Measurements from ENCODE around the gene ACTL8.

Gene ACTL8

DNA sequence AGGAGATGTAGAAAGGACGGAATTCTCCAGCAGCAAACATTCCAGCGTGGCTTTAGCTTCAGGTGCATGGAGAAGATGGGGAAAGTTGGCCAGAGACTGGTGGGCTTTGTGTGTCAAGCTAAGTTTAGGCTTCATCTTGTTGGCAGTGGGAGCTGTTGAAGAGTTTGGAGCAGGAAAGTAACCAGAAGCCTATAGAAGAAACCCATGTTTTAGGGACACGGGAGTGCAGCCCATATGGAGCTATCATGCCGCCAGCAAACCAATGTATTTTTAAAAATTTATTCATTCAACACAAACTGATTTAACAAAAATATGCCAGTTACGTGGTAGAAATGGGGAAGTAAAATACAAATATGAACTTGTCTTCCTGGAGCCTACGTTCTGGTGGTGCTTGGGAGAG, 53.7 kb downstream of the ACTL8 start:
- no peak for DNase-seq (ENCODE audit: low read depth)
- H3K4me3 ChIP-seq (ENCODE audit: low read depth, low read length) = no peak overlapping the region
- TF ChIP-seq POLR2A (IDR thresholded peaks at IDR 0.05; ENCODE audit: extremely low read depth, insufficient read length) = no peak
- TF ChIP-seq, protein P1, sequence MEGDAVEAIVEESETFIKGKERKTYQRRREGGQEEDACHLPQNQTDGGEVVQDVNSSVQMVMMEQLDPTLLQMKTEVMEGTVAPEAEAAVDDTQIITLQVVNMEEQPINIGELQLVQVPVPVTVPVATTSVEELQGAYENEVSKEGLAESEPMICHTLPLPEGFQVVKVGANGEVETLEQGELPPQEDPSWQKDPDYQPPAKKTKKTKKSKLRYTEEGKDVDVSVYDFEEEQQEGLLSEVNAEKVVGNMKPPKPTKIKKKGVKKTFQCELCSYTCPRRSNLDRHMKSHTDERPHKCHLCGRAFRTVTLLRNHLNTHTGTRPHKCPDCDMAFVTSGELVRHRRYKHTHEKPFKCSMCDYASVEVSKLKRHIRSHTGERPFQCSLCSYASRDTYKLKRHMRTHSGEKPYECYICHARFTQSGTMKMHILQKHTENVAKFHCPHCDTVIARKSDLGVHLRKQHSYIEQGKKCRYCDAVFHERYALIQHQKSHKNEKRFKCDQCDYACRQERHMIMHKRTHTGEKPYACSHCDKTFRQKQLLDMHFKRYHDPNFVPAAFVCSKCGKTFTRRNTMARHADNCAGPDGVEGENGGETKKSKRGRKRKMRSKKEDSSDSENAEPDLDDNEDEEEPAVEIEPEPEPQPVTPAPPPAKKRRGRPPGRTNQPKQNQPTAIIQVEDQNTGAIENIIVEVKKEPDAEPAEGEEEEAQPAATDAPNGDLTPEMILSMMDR (IDR thresholded peaks at IDR 0.05; ENCODE audit: low read depth, low read length) = no peak
- TF ChIP-seq, protein P2, sequence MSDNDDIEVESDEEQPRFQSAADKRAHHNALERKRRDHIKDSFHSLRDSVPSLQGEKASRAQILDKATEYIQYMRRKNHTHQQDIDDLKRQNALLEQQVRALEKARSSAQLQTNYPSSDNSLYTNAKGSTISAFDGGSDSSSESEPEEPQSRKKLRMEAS (IDR thresholded peaks at IDR 0.05; ENCODE audit: low read depth, low read length) = no peak
- no peak for TF ChIP-seq MYC (IDR thresholded peaks at IDR 0.05; ENCODE audit: low read depth, low read length)

DNA sequence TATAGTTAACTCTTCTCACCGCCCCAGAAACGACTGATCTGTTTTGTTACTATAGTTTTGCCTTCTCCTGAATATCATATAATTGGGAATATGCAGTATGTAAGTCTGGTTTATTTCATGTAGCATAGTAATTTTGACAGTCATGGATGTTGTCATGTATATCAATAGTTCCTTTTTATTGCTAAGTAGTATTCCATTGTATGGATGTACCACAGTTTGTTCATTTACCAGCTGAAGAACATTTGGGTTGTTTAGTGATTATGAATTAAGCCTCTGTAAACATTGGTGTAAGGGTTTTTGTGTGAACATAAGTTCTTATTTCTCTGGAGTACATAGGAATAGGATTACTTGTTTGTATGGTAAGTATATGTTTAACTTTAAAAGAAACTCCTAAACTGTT, 55.5 kb downstream of the ACTL8 start:
- TF ChIP-seq, protein P2 (IDR thresholded peaks at IDR 0.05; ENCODE audit: low read depth, low read length) = no peak
- TF ChIP-seq MYC (IDR thresholded peaks at IDR 0.05; ENCODE audit: low read depth, low read length) (no peak), POLR2A (IDR thresholded peaks at IDR 0.05; ENCODE audit: extremely low read depth, insufficient read length) (no peak)
- TF ChIP-seq, protein P1 (IDR thresholded peaks at IDR 0.05; ENCODE audit: low read depth, low read length) = no peak
- no peak overlapping the region for H3K4me3 ChIP-seq (ENCODE audit: low read depth, low read length)
- no peak for DNase-seq (ENCODE audit: low read depth)

DNA sequence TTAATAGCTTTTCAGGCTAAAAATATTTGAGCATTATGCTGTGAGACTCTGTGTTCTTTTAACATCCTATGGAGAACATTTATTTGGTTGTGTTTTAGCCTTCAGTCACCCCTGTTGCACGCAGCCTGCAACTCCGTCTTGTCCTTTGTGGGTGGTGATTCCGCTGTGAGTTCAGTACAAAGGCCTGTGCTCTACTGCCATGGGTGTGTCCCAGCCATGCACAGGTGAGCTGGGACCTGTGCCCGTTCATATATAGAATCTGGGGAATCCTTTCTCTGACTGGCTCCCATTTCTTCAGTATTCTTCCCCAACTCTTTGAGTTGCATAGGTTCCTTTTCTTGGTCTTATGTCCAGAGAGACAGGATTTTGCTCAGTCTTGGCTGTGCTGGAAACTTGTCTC, 61.4 kb downstream of the ACTL8 start:
- DNase-seq (ENCODE audit: low read depth) = no peak
- no peak overlapping the region for H3K4me3 ChIP-seq (ENCODE audit: low read depth, low read length)
- TF ChIP-seq, protein P2 (IDR thresholded peaks at IDR 0.05; ENCODE audit: low read depth, low read length) = no peak
- TF ChIP-seq, protein P1 (IDR thresholded peaks at IDR 0.05; ENCODE audit: low read depth, low read length) = no peak
- no peak for TF ChIP-seq MYC (IDR thresholded peaks at IDR 0.05; ENCODE audit: low read depth, low read length)

DNA sequence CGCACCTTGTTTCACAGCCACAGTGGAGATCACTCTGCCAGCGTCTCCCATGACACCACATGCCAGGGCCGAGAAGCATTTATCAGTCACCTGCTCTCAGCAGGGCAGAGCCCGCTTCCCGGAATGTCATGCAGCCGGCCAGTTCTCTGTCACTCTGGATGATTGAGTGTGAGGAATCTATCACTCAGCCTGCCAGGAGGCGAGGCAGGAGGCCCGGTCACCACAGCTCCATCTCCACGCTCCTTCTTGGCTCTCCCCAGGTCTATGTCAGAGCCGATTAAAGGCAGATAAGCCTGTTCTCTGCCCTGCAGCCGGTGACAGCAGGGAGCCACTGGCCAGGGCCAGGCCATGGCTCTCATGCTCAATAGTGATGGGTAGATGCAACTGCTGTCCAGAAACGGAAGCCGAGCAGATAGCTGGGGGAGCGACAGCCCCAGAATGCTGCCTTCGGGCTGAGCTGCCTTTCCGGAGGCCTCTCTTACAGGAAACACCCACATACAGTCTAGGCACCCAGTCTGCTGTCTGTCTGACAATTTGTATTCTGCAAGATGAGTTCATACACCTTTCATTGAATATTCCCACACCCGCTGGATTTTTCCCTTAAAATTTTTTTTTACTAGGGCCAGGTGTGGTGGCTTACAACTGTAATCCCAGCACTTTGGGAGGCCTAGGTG, 64.1 kb downstream of the ACTL8 start:
- TF ChIP-seq POLR2A (IDR thresholded peaks at IDR 0.05; ENCODE audit: extremely low read depth, insufficient read length) (no peak), MYC (IDR thresholded peaks at IDR 0.05; ENCODE audit: low read depth, low read length) (no peak)
- TF ChIP-seq, protein P2 (IDR thresholded peaks at IDR 0.05; ENCODE audit: low read depth, low read length) = no peak
- TF ChIP-seq, protein P1 (IDR thresholded peaks at IDR 0.05; ENCODE audit: low read depth, low read length) = no peak
- no peak for DNase-seq (ENCODE audit: low read depth)
- H3K4me3 ChIP-seq (ENCODE audit: low read depth, low read length) = no peak overlapping the region

DNA sequence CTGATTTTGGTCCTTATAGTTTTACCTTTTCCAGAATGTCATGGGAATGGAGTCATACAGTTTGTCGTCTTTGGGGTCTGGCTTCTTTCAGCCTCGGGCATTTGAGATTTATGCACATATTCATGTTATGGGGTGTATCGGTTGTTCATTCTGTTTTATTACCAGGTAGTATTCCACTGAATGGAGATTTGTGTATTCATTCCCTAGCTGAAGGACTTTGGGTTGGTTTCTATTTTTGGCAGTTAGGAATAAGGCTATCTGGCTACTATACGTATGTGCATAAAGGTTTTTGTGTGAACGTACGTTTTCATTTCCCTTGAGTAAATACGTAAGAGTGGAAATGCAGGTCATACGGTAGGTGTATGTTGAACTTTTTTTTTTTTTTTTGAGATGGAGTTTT, 65.1 kb downstream of the ACTL8 start:
- no peak overlapping the region for H3K4me3 ChIP-seq (ENCODE audit: low read depth, low read length)
- no peak for DNase-seq (ENCODE audit: low read depth)
- no peak for TF ChIP-seq POLR2A (IDR thresholded peaks at IDR 0.05; ENCODE audit: extremely low read depth, insufficient read length)
- TF ChIP-seq, protein P2 (IDR thresholded peaks at IDR 0.05; ENCODE audit: low read depth, low read length) = no peak
- TF ChIP-seq, protein P1 (IDR thresholded peaks at IDR 0.05; ENCODE audit: low read depth, low read length) = no peak
- no peak for TF ChIP-seq MYC (IDR thresholded peaks at IDR 0.05; ENCODE audit: low read depth, low read length)
